ENCODE results near the gene GPR84.

DNA sequence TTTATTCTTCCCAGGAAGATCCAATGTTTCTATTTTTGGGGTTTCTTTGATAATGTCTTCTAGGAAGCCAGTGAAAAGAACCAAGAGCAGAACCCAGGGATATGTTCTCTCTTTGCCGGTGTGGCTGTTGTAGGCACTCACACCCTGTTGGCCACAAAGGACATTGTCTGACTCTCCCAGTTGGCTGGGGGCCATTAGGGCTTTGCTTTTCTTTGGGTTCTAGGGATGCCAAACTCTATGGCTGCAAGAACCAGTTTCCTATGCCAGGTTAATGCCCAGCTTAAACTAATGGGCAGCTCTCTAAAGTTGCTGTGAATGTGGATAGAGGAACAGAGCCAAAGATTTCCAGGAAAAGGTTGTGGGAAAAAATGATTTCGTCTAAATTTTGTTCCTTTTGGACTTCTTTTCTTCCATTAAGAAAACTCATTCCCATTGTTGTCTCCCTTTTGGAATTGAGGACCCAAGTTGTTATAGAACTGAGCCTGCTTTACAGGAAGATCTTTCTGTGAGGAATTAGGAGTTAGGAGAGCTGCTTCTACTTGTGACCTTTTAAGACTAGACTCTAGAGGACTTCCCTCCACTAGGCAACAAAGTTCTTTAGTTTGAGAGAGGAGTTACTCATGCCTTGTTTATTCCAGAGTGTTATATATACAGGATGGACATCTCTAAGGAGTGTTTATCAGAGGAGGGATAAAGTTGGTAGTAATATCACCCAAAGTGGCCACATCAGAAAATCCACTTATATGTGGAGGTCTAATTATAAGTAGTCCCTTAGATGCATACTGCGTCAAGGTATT lies 26.2 kb downstream of the GPR84 start:
- TF ChIP-seq, protein P1, sequence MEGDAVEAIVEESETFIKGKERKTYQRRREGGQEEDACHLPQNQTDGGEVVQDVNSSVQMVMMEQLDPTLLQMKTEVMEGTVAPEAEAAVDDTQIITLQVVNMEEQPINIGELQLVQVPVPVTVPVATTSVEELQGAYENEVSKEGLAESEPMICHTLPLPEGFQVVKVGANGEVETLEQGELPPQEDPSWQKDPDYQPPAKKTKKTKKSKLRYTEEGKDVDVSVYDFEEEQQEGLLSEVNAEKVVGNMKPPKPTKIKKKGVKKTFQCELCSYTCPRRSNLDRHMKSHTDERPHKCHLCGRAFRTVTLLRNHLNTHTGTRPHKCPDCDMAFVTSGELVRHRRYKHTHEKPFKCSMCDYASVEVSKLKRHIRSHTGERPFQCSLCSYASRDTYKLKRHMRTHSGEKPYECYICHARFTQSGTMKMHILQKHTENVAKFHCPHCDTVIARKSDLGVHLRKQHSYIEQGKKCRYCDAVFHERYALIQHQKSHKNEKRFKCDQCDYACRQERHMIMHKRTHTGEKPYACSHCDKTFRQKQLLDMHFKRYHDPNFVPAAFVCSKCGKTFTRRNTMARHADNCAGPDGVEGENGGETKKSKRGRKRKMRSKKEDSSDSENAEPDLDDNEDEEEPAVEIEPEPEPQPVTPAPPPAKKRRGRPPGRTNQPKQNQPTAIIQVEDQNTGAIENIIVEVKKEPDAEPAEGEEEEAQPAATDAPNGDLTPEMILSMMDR (IDR thresholded peaks at IDR 0.05): no peak
- no peak for TF ChIP-seq POLR2A (IDR thresholded peaks at IDR 0.05)
